Lower lobe of right lung (tissue), 2 donors: ENCODE data around the gene MAPT. TPM values are rescaled to one million over a fixed set of nuclear protein-coding genes. Genes with fewer than 3 reads are reported as not detected.

Experiments
- ATAC-seq, 2 donors: fragments of 200-7000 bp; cut with Tn5 transposase; one replicate each; pipeline ENCODE4 v1.9.1; 2020 to 2022; ENCODE audit warnings: mild to moderate bottlenecking in 2 of 2, moderate library complexity in 2 of 2
- DNase-seq: peaks from one replicate; pipeline ENCODE4 v3.0.0-alpha.2; 2020
- H3K27ac ChIP-seq: fragments of 200-600 bp; one replicate; pipeline ENCODE4 v1.8.0; 2022
- H3K27me3 ChIP-seq: fragments of 200-600 bp; one replicate; pipeline ENCODE4 v1.8.0; 2022; ENCODE audit warnings: low read depth
- H3K36me3 ChIP-seq: fragments of 200-600 bp; one replicate; pipeline ENCODE4 v1.8.0; 2022; ENCODE audit warnings: mild to moderate bottlenecking
- H3K4me1 ChIP-seq: fragments of 200-600 bp; one replicate; pipeline ENCODE4 v1.8.0; 2022
- H3K4me3 ChIP-seq: fragments of 200-600 bp; one replicate; pipeline ENCODE4 v1.8.0; 2022; ENCODE audit warnings: mild to moderate bottlenecking
- H3K9me3 ChIP-seq: fragments of 200-600 bp; one replicate; pipeline ENCODE4 v1.8.0; 2022
- intact Hi-C: fragments of 100-400 bp; cut with DNase I; formaldehyde crosslinking; loops from one replicate; pipeline ENCODE4 v1.11.0; 2022
- total RNA-seq: library from RNA; stranded (reverse); fragmentation: NEBNext Ultra II Directional; extraction: Animal tissue kit (Norgen Biotek cat#: 25700); gene quantifications from one replicate; pipeline ENCODE4 v1.2.1, GENCODE V29; 2021
- TF ChIP-seq, protein P1 (sequence below): fragments of 200-600 bp; IDR thresholded peaks from one replicate; pipeline ENCODE4 v1.8.0; 2022; ENCODE audit warnings: antibody characterized with exemption, mild to moderate bottlenecking
- donor health status: DM: no; HTN: yes; CAD: no; lungs with severe emphysema.

Gene MAPT
- total RNA-seq, 1 donor from 2014 or later = 5.5 TPM

DNA sequence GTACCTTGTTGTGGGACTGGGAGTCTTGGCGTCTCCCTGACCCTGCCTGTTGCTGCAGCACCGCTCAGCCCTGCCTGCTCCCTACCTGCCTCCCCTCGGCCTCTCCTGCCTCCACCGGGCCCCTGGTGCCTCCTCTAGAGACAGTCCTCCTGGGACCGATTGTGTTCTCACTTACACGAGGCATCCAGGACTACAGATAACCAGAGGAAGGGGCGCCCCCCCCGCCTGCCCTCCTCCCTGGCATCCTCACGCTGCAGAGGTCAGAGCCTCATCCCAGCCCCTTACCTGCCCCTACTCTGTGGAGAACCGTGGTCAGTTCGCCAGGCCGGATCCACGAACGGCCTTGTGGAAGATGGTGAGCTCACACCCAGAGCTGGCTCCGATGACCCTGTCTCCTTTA lies 24.8 kb downstream of the MAPT start:
- TF ChIP-seq, protein P1, sequence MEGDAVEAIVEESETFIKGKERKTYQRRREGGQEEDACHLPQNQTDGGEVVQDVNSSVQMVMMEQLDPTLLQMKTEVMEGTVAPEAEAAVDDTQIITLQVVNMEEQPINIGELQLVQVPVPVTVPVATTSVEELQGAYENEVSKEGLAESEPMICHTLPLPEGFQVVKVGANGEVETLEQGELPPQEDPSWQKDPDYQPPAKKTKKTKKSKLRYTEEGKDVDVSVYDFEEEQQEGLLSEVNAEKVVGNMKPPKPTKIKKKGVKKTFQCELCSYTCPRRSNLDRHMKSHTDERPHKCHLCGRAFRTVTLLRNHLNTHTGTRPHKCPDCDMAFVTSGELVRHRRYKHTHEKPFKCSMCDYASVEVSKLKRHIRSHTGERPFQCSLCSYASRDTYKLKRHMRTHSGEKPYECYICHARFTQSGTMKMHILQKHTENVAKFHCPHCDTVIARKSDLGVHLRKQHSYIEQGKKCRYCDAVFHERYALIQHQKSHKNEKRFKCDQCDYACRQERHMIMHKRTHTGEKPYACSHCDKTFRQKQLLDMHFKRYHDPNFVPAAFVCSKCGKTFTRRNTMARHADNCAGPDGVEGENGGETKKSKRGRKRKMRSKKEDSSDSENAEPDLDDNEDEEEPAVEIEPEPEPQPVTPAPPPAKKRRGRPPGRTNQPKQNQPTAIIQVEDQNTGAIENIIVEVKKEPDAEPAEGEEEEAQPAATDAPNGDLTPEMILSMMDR = no peak
- Histone ChIP-seq H3K9me3 (no peaks in the 10 kb centered on the region), H3K4me3 (no peak overlapping the region), H3K27ac (no peak overlapping the region), H3K4me1 (peaks cover 10% of the 10 kb centered on the region), H3K36me3 (no peaks in the 10 kb centered on the region), H3K27me3 (peaks cover 9% of the 10 kb centered on the region)
- intact Hi-C loops = no loop called here
- ATAC-seq = no peak
- no peak for DNase-seq

- no peak for DNase-seq
- intact Hi-C loops = no loop called here
- no peak for ATAC-seq
- TF ChIP-seq, protein P1 = no peak
- Histone ChIP-seq H3K36me3 (no peaks in the 10 kb centered on the region), H3K4me3 (no peak overlapping the region), H3K9me3 (no peaks in the 10 kb centered on the region), H3K27me3 (peaks cover 9% of the 10 kb centered on the region), H3K4me1 (peaks cover 12% of the 10 kb centered on the region), H3K27ac (no peak overlapping the region)
These were observed 25.7 kb downstream of the MAPT start for GRCh38 chr17:45920083-45920482.

- DNase-seq (no peak), ATAC-seq (peak in 1 of 2 donors; percentile 63)
- H3K27ac ChIP-seq = no peak overlapping the region
- H3K9me3 ChIP-seq = no peaks in the 10 kb centered on the region
- no peak overlapping the region for H3K4me3 ChIP-seq
- intact Hi-C loops = no loop called here
- no peaks in the 10 kb centered on the region for H3K36me3 ChIP-seq
- H3K4me1 ChIP-seq = peaks cover 12% of the 10 kb centered on the region
- TF ChIP-seq, protein P1 = no peak
- peaks cover 9% of the 10 kb centered on the region for H3K27me3 ChIP-seq
These were observed 29.3 kb downstream of the MAPT start for GRCh38 chr17:45923511-45924268.

GRCh38 chr17:45924332-45924820 lies 30.0 kb downstream of the MAPT start:
- Histone ChIP-seq H3K9me3 (no peaks in the 10 kb centered on the region), H3K36me3 (no peaks in the 10 kb centered on the region), H3K27ac (no peak overlapping the region), H3K27me3 (peaks cover 9% of the 10 kb centered on the region), H3K4me3 (no peak overlapping the region), H3K4me1 (peaks cover 12% of the 10 kb centered on the region)
- intact Hi-C loops = no loop called here
- ATAC-seq = peak in 1 of 2 donors; percentile 30
- DNase-seq = no peak
- TF ChIP-seq, protein P1 = no peak

- TF ChIP-seq, protein P1 = no peak
- ATAC-seq (no peak), DNase-seq (no peak)
These were observed 31.0 kb downstream of the MAPT start for GRCh38 chr17:45925311-45925710.

More at GRCh38 chr17:45925311-45925710, 31.0 kb downstream of the MAPT start:
- Histone ChIP-seq H3K4me3 (no peak overlapping the region), H3K36me3 (no peaks in the 10 kb centered on the region), H3K9me3 (no peaks in the 10 kb centered on the region), H3K27ac (no peak overlapping the region), H3K4me1 (peaks cover 12% of the 10 kb centered on the region), H3K27me3 (peaks cover 3% of the 10 kb centered on the region)
- intact Hi-C loops = no loop called here
